Neural progenitor cell (in vitro differentiated cells): Measurements from ENCODE around the gene FAM90A26.
"Not testable (repeated sequence)": the region's sequence is repeated elsewhere in the genome, so short reads cannot be mapped to it uniquely, and the experiment has no call there.

Experiments used
- CTCF ChIP-seq: fragments of 200-600 bp; sonication (generic); IDR thresholded peaks from 2 replicates; pipeline ENCODE4 v1.5.1; 2017; ENCODE audit warnings: antibody characterized with exemption, mild to moderate bottlenecking
- EZH2 ChIP-seq: fragments of 200-600 bp; sonication (generic); IDR thresholded peaks from 2 replicates; pipeline ENCODE4 v1.6.1; 2017; ENCODE audit warnings: antibody characterized with exemption, mild to moderate bottlenecking, moderate library complexity
- EZH2phosphoT487 ChIP-seq: fragments of 200-600 bp; sonication (generic); IDR thresholded peaks from 2 replicates; pipeline ENCODE4 v1.6.1; 2017; ENCODE audit warnings: antibody characterized with exemption

- not testable (repeated sequence) for TF ChIP-seq CTCF, EZH2, EZH2phosphoT487
Measured at GRCh38 chr4:9142786-9143185, 27.4 kb upstream of the FAM90A26 start.
